ENCODE results near the gene RERE. TPM values are rescaled to one million over a fixed set of nuclear protein-coding genes. Genes with fewer than 3 reads are reported as not detected.

RERE gene
- total RNA-seq, 1 experiment from 2014 or later: 40.6 TPM

DNA sequence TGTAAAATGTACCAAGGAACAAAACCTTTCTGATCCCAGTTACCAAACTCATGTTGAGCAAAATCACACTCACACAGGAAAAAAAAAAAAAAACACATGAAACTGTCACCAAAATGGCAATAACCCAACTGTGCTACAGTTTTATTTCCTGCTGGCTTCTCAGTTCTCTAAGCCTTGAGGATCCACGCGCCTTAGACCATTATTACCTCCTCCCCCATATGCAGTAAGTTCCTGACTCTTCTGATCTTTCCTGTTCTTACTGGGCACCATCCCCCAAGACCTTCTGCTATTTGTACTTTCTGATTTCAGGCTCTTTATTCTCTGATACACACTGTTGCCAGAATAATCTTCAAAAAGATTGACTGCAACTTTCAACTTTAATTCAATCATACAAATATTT is 419.9 kb downstream of the RERE start:
- H3K27ac ChIP-seq (ENCODE audit: low read depth, low read length): no peak overlapping the region
- H4K20me1 ChIP-seq (ENCODE audit: insufficient read depth): no peaks in the 10 kb centered on the region
- H3K79me2 ChIP-seq (ENCODE audit: insufficient read depth, low read length): peaks cover 4% of the 10 kb centered on the region
- H2AFZ ChIP-seq (ENCODE audit: low read depth, low read length, poor library complexity, severe bottlenecking): no peak overlapping the region
- no TSS peak for BruUV-seq (replicated peaks)
- H3K27me3 ChIP-seq (ENCODE audit: insufficient read depth, low read length): no peaks in the 10 kb centered on the region
- CTCF ChIA-PET: no interaction called here
- RAD21 ChIA-PET (ENCODE audit: low non-redundant PET in 1 of 2, low total read pairs in 2 of 2, uncharacterized antibody in 2 of 2, unreplicated experiment in 2 of 2): no interaction called here
- TF ChIP-seq, protein P1, sequence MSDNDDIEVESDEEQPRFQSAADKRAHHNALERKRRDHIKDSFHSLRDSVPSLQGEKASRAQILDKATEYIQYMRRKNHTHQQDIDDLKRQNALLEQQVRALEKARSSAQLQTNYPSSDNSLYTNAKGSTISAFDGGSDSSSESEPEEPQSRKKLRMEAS (IDR thresholded peaks at IDR 0.05): no peak
- TF ChIP-seq SP1 (IDR thresholded peaks at IDR 0.05; ENCODE audit: low read depth): no peak
- TF ChIP-seq ZNF274 (IDR thresholded peaks at IDR 0.05; ENCODE audit: low read depth, low read length): no peak
- no peak for TF ChIP-seq EZH2phosphoT487 (IDR thresholded peaks at IDR 0.05; ENCODE audit: borderline replicate concordance)
- TF ChIP-seq SIN3A (IDR thresholded peaks at IDR 0.05; ENCODE audit: low read depth): no peak
- no peak for TF ChIP-seq ELF1 (IDR thresholded peaks at IDR 0.05; ENCODE audit: borderline replicate concordance, low read depth)
- TF ChIP-seq FOSL1 (IDR thresholded peaks at IDR 0.05; ENCODE audit: low read depth): no peak
- no peak for TF ChIP-seq ZFX (IDR thresholded peaks at IDR 0.05)
- TF ChIP-seq, protein P2, sequence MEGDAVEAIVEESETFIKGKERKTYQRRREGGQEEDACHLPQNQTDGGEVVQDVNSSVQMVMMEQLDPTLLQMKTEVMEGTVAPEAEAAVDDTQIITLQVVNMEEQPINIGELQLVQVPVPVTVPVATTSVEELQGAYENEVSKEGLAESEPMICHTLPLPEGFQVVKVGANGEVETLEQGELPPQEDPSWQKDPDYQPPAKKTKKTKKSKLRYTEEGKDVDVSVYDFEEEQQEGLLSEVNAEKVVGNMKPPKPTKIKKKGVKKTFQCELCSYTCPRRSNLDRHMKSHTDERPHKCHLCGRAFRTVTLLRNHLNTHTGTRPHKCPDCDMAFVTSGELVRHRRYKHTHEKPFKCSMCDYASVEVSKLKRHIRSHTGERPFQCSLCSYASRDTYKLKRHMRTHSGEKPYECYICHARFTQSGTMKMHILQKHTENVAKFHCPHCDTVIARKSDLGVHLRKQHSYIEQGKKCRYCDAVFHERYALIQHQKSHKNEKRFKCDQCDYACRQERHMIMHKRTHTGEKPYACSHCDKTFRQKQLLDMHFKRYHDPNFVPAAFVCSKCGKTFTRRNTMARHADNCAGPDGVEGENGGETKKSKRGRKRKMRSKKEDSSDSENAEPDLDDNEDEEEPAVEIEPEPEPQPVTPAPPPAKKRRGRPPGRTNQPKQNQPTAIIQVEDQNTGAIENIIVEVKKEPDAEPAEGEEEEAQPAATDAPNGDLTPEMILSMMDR (IDR thresholded peaks at IDR 0.05 in 2 of 3, conservative IDR thresholded peaks at IDR 0.05 in 1 of 3; ENCODE audit: borderline replicate concordance in 1 of 3, insufficient read depth in 1 of 3, low read depth in 2 of 3, low read length in 2 of 3): no peak
- TF ChIP-seq RAD21 (IDR thresholded peaks at IDR 0.05; ENCODE audit: low read depth): no peak
- TF ChIP-seq POLR2A (IDR thresholded peaks at IDR 0.05; ENCODE audit: borderline replicate concordance, extremely low read depth, insufficient read depth, insufficient read length): no peak
- no peak for TF ChIP-seq SRF (IDR thresholded peaks at IDR 0.05; ENCODE audit: low read depth)
- TF ChIP-seq EGR1 (IDR thresholded peaks at IDR 0.05; ENCODE audit: low read depth): no peak
- H3K9ac ChIP-seq (ENCODE audit: low read length): no peak overlapping the region
- H3K9me3 ChIP-seq (ENCODE audit: control insufficient read depth in 1 of 2, insufficient read depth in 1 of 2, low read depth in 1 of 2, low read length in 2 of 2): no peaks in the 10 kb centered on the region
- H3K36me3 ChIP-seq (ENCODE audit: control insufficient read depth in 1 of 2, insufficient read depth in 2 of 2, low read length in 2 of 2): no peaks in the 10 kb centered on the region
- no peak overlapping the region for H3K4me2 ChIP-seq (ENCODE audit: low read length)
- ATAC-seq (no peak), DNase-seq (ENCODE audit: low read depth, low spot score) (no peak)
- POLR2A ChIA-PET: no interaction called here
- H3K9me2 ChIP-seq (ENCODE audit: insufficient read depth): no peaks in the 10 kb centered on the region
- peaks cover 3 to 23% of the 10 kb centered on the region in 2 experiments; a peak in 2 of 4 replicates for H3K4me1 ChIP-seq (ENCODE audit: control insufficient read depth in 1 of 2, insufficient read depth in 2 of 2, low read length in 2 of 2)
- H3K4me3 ChIP-seq (replicated peaks in 1 of 2; ENCODE audit: low read depth in 1 of 2, low read length in 2 of 2): no peak overlapping the region
- intact Hi-C loops (cut with micrococcal nuclease): no loop called here
